ENCODE results near the gene RBM28. TPM values are rescaled to one million over a fixed set of nuclear protein-coding genes. Genes with fewer than 3 reads are reported as not detected.
"Not testable (repeated sequence)": the region's sequence is repeated elsewhere in the genome, so short reads cannot be mapped to it uniquely, and the experiment has no call there.

Gene RBM28
- polyA plus RNA-seq, 1 donor (not counting 4 experiments of a cell fraction or from before 2014, with no cell fraction given): 36.4 TPM

GRCh38 chr7:128281605-128282380 lies 61.9 kb downstream of the RBM28 start:
- Histone ChIP-seq H3K4me3 (ENCODE audit: control insufficient read depth in 2 of 3, extremely low read depth in 1 of 3, insufficient read depth in 2 of 3, low read depth in 1 of 3, low read length in 3 of 3) (no peak overlapping the region), H3K4me1 (ENCODE audit: control insufficient read depth, extremely low read depth, insufficient read depth, low read length) (no peaks in the 10 kb centered on the region), H3K9me1 (ENCODE audit: control insufficient read depth, extremely low read depth, insufficient read depth, low read length) (no peaks in the 10 kb centered on the region), H3K79me2 (ENCODE audit: control insufficient read depth, insufficient read depth, low read length) (no peaks in the 10 kb centered on the region), H3K27me3 (ENCODE audit: control insufficient read depth, extremely low read depth, insufficient read depth, low read length) (no peaks in the 10 kb centered on the region), H3K4me2 (ENCODE audit: control insufficient read depth, extremely low read depth, insufficient read depth, low read depth, low read length) (no peak overlapping the region), H3K9ac (ENCODE audit: control insufficient read depth, extremely low read depth, insufficient read depth, low read length) (no peak overlapping the region), H3K27ac (ENCODE audit: control insufficient read depth, insufficient read depth, low read length) (no peak overlapping the region), H4K20me1 (ENCODE audit: control insufficient read depth, extremely low read depth, insufficient read depth, low read length) (no peaks in the 10 kb centered on the region), H2AFZ (ENCODE audit: control insufficient read depth, low read length) (no peak overlapping the region), H3K36me3 (ENCODE audit: control insufficient read depth in 2 of 2, extremely low read depth in 1 of 2, insufficient read depth in 2 of 2, low read length in 2 of 2) (peaks cover 0 to 1% of the 10 kb centered on the region in 2 experiments), H3K9me3 (ENCODE audit: control insufficient read depth, low read depth, low read length) (peaks cover 3% of the 10 kb centered on the region)
- FAIRE-seq (no peak), DNase-seq (ENCODE audit: low read depth, low spot score) (no peak)
- TF ChIP-seq, protein P1, sequence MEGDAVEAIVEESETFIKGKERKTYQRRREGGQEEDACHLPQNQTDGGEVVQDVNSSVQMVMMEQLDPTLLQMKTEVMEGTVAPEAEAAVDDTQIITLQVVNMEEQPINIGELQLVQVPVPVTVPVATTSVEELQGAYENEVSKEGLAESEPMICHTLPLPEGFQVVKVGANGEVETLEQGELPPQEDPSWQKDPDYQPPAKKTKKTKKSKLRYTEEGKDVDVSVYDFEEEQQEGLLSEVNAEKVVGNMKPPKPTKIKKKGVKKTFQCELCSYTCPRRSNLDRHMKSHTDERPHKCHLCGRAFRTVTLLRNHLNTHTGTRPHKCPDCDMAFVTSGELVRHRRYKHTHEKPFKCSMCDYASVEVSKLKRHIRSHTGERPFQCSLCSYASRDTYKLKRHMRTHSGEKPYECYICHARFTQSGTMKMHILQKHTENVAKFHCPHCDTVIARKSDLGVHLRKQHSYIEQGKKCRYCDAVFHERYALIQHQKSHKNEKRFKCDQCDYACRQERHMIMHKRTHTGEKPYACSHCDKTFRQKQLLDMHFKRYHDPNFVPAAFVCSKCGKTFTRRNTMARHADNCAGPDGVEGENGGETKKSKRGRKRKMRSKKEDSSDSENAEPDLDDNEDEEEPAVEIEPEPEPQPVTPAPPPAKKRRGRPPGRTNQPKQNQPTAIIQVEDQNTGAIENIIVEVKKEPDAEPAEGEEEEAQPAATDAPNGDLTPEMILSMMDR (optimal IDR thresholded peaks at IDR 0.05 in 1 of 3, IDR thresholded peaks at IDR 0.05 in 1 of 3, conservative IDR thresholded peaks at IDR 0.05 in 1 of 3; ENCODE audit: extremely low read depth in 1 of 3, insufficient read depth in 2 of 3, low read length in 3 of 3): no peak
- TF ChIP-seq EZH2 (IDR thresholded peaks at IDR 0.05; ENCODE audit: low read length): no peak
- dilution Hi-C loops (cut with MboI; ENCODE audit: extremely low pct_ligation_motif_present, low sequenced_read_pairs): no loop called here

DNA sequence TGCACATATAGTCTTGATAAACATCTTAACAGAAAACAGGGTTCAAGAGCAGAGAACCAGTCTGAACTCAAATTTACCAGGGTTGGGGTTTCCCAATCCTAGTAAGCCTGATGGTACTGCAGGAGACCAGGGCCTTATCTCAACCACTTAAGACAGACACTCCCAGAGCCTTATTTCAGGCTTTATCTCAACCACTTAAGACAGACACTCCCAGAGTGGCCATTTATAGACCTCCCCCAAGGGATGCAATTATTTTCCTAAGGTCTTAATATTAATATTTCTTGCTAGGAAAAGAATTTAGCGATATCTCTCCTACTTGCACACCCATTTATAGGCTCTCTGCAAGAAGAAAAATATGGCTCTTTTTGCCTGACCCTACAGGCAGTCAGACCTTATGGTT lies 63.3 kb downstream of the RBM28 start:
- H3K9me3 ChIP-seq (ENCODE audit: control insufficient read depth, low read depth, low read length); H2AFZ ChIP-seq (ENCODE audit: control insufficient read depth, low read length); H3K9me1 ChIP-seq (ENCODE audit: control insufficient read depth, extremely low read depth, insufficient read depth, low read length); H3K4me2 ChIP-seq (ENCODE audit: control insufficient read depth, extremely low read depth, insufficient read depth, low read depth, low read length); DNase-seq (ENCODE audit: low read depth, low spot score); H3K27me3 ChIP-seq (ENCODE audit: control insufficient read depth, extremely low read depth, insufficient read depth, low read length); H3K9ac ChIP-seq (ENCODE audit: control insufficient read depth, extremely low read depth, insufficient read depth, low read length); dilution Hi-C loops (cut with MboI; ENCODE audit: extremely low pct_ligation_motif_present, low sequenced_read_pairs); H3K4me1 ChIP-seq (ENCODE audit: control insufficient read depth, extremely low read depth, insufficient read depth, low read length); FAIRE-seq; H3K79me2 ChIP-seq (ENCODE audit: control insufficient read depth, insufficient read depth, low read length); H3K27ac ChIP-seq (ENCODE audit: control insufficient read depth, insufficient read depth, low read length); H4K20me1 ChIP-seq (ENCODE audit: control insufficient read depth, extremely low read depth, insufficient read depth, low read length); H3K36me3 ChIP-seq (ENCODE audit: control insufficient read depth in 2 of 2, extremely low read depth in 1 of 2, insufficient read depth in 2 of 2, low read length in 2 of 2); H3K4me3 ChIP-seq (ENCODE audit: control insufficient read depth in 2 of 3, extremely low read depth in 1 of 3, insufficient read depth in 2 of 3, low read depth in 1 of 3, low read length in 3 of 3): not testable (repeated sequence)

All from keratinocyte (primary cell).